Vagina (tissue), 2 donors: Measurements from ENCODE around the gene ACOXL. TPM values are rescaled to one million over a fixed set of nuclear protein-coding genes. Genes with fewer than 3 reads are reported as not detected.
"Not testable (repeated sequence)": the region's sequence is repeated elsewhere in the genome, so short reads cannot be mapped to it uniquely, and the experiment has no call there.

Experiments used
- DNase-seq, 2 donors: peaks; one replicate each; pipeline ENCODE4 v3.0.0-alpha.2; 2017; ENCODE audit errors: extremely low spot score in 2 of 2
- H3K27ac ChIP-seq: fragments of 200-600 bp; sonication (generic); one replicate; pipeline ENCODE4 v1.5.1; 2019
- H3K27me3 ChIP-seq: fragments of 200-600 bp; sonication (generic); one replicate; pipeline ENCODE4 v1.5.1; 2019
- H3K36me3 ChIP-seq, 2 donors: fragments of 200-600 bp; sonication (generic); one replicate each; pipeline ENCODE4 v1.5.1; 2017 to 2019
- H3K4me1 ChIP-seq: fragments of 200-600 bp; sonication (generic); one replicate; pipeline ENCODE4 v1.5.1; 2019
- H3K4me3 ChIP-seq, 2 donors: fragments of 200-600 bp; sonication (generic); 1 replicate in 1 of 2; 2 replicates in 1 of 2; pipeline ENCODE4 v1.5.1; 2016 to 2019
- H3K9me3 ChIP-seq: fragments of 200-600 bp; sonication (generic); one replicate; pipeline ENCODE4 v1.5.1; 2019
- CTCF ChIP-seq, 3 experiments: fragments of 450-650 bp in 2 of 3; fragments of 200-600 bp in 1 of 3; sonication (generic) in 1 of 3; IDR thresholded peaks; one replicate each; pipeline ENCODE4 v1.5.1; 2017 to 2019; ENCODE audit warnings: antibody characterized with exemption in 3 of 3, mild to moderate bottlenecking in 2 of 3, moderate library complexity in 2 of 3
- POLR2A ChIP-seq, 2 donors: fragments of 450-650 bp; IDR thresholded peaks; one replicate each; pipeline ENCODE4 v1.6.1; 2017; ENCODE audit warnings: antibody characterized with exemption in 2 of 2, mild to moderate bottlenecking in 2 of 2, moderate library complexity in 2 of 2
- POLR2AphosphoS5 ChIP-seq, 2 donors: sonication (generic); formaldehyde crosslinking; IDR thresholded peaks; one replicate each; pipeline ENCODE4 v1.9.0; 2017; ENCODE audit warnings: antibody characterized with exemption in 2 of 2, mild to moderate bottlenecking in 2 of 2, low read depth in 1 of 2; ENCODE audit not compliant: insufficient read depth in 1 of 2
- intact Hi-C: fragments of 100-400 bp; cut with DNase I; formaldehyde crosslinking; loops from one replicate; pipeline ENCODE4 v1.15.1; 2023
- total RNA-seq: library from RNA; depleted of rRNA; stranded (reverse); fragments of >200 nt; gene quantifications from one replicate; pipeline ENCODE4 v1.2.3, GENCODE V29; 2016

Gene ACOXL
- not detected for total RNA-seq

GRCh38 chr2:110732422-110733413 lies at the start of gene ACOXL:
ACOXL (plus strand) TSS chr2:110732573; CDS start chr2:110768390, 35,817 bp downstream.
- Histone ChIP-seq H3K4me1 (peaks cover 12% of the 10 kb centered on the region), H3K36me3 (no peaks in the 10 kb centered on the region), H3K4me3 (peak within 1 kb of the TSS; percentile 13 to 37), H3K27me3 (no peaks in the 10 kb centered on the region), H3K9me3 (no peaks in the 10 kb centered on the region), H3K27ac (no peak within 1 kb of the TSS)
- no peak for TF ChIP-seq POLR2A (IDR thresholded peaks at IDR 0.05)
- no peak for TF ChIP-seq POLR2AphosphoS5 (IDR thresholded peaks at IDR 0.05; ENCODE audit: insufficient read depth in 1 of 2, low read depth in 1 of 2)
- no peak for TF ChIP-seq CTCF (IDR thresholded peaks at IDR 0.05)
- DNase-seq, result no peak
- intact Hi-C loops, result no loop called here

- intact Hi-C loops, result no loop called here
- Histone ChIP-seq H3K27me3 (no peaks in the 10 kb centered on the region), H3K36me3 (no peaks in the 10 kb centered on the region), H3K27ac (no peak overlapping the region), H3K9me3 (no peaks in the 10 kb centered on the region), H3K4me3 (no peak overlapping the region), H3K4me1 (no peaks in the 10 kb centered on the region)
- DNase-seq, result no peak
- TF ChIP-seq POLR2A (IDR thresholded peaks at IDR 0.05), result no peak
- TF ChIP-seq POLR2AphosphoS5 (IDR thresholded peaks at IDR 0.05; ENCODE audit: insufficient read depth in 1 of 2, low read depth in 1 of 2), result no peak
- TF ChIP-seq CTCF (IDR thresholded peaks at IDR 0.05), result no peak
Observed at GRCh38 chr2:110682872-110683271, 49.5 kb upstream of the ACOXL start.

- H3K27ac ChIP-seq, intact Hi-C loops, H3K36me3 ChIP-seq, H3K9me3 ChIP-seq, H3K27me3 ChIP-seq, DNase-seq, H3K4me3 ChIP-seq, H3K4me1 ChIP-seq: not testable (repeated sequence)
Observed at GRCh38 chr2:110687775-110688484, 44.4 kb upstream of the ACOXL start.

- DNase-seq, result no peak
- Histone ChIP-seq H3K4me3 (no peak overlapping the region), H3K27ac (no peak overlapping the region), H3K27me3 (no peaks in the 10 kb centered on the region), H3K36me3 (no peaks in the 10 kb centered on the region), H3K9me3 (no peaks in the 10 kb centered on the region), H3K4me1 (no peaks in the 10 kb centered on the region)
- no peak for TF ChIP-seq CTCF (IDR thresholded peaks at IDR 0.05)
- no peak for TF ChIP-seq POLR2AphosphoS5 (IDR thresholded peaks at IDR 0.05; ENCODE audit: insufficient read depth in 1 of 2, low read depth in 1 of 2)
- no peak for TF ChIP-seq POLR2A (IDR thresholded peaks at IDR 0.05)
- intact Hi-C loops, result no loop called here
Observed at GRCh38 chr2:110688594-110689091, 43.7 kb upstream of the ACOXL start.

GRCh38 chr2:110690083-110690965 lies 42.0 kb upstream of the ACOXL start:
- Histone ChIP-seq H3K27ac (no peak overlapping the region), H3K27me3 (no peaks in the 10 kb centered on the region), H3K9me3 (no peaks in the 10 kb centered on the region), H3K4me1 (no peaks in the 10 kb centered on the region), H3K4me3 (no peak overlapping the region), H3K36me3 (no peaks in the 10 kb centered on the region)
- intact Hi-C loops, result no loop called here
- no peak for TF ChIP-seq POLR2AphosphoS5 (IDR thresholded peaks at IDR 0.05; ENCODE audit: insufficient read depth in 1 of 2, low read depth in 1 of 2)
- no peak for TF ChIP-seq POLR2A (IDR thresholded peaks at IDR 0.05)
- no peak for TF ChIP-seq CTCF (IDR thresholded peaks at IDR 0.05)
- DNase-seq, result no peak
